Adrenal gland (tissue), 5 donors: ENCODE results near the gene RNU6-9.
"Not testable (repeated sequence)": the region's sequence is repeated elsewhere in the genome, so short reads cannot be mapped to it uniquely, and the experiment has no call there.

Source experiments
- CTCF ChIP-seq, 6 experiments: fragments of 450-650 bp in 4 of 6; fragments of 200-600 bp in 2 of 6; sonication (generic) in 1 of 6; IDR thresholded peaks; 1 replicate in 5 of 6; 2 replicates in 1 of 6; pipeline versions ENCODE4 v1.5.1 to v1.8.0; 2016 to 2021; ENCODE audit warnings: antibody characterized with exemption in 6 of 6, mild to moderate bottlenecking in 2 of 6, moderate library complexity in 1 of 6
- POLR2A ChIP-seq, 2 donors: fragments of 450-650 bp; IDR thresholded peaks; one replicate each; pipeline ENCODE4 v1.6.1; 2017; ENCODE audit warnings: antibody characterized with exemption in 2 of 2, mild to moderate bottlenecking in 2 of 2, moderate library complexity in 1 of 2
- donor health status: DM: no; HTN: no; CAD: no.

DNA sequence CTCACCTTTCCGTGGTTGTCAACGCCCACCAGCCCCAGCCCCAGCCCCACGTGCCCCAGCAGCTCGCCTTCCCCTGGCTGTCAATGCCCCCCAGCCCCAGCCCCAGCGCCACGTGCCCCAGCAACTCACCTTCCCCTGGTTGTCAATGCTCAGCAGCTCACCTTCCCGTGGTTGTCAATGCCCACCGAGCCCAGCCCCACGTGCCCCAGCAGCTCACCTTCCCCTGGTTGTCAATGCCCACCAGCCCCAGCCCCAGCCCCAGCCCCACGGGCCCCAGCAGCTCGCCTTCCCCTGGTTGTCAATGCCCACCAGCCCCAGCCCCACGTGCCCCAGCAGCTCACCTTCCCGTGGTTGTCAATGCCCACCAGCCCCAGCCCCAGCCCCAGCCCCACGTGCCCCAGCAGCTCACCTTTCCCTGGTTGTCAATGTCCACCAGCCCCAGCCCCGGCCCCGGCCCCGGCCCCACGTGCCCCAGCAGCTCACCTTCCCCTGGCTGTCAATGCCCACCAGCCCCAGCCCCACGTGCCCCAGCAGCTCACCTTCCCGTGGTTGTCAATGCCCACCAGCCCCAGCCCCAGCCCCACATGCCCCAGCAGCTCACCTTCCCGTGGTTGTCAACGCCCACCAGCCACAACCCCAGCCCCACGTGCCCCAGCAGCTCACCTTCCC, 15.2 kb upstream of the RNU6-9 start:
- not testable (repeated sequence) for TF ChIP-seq CTCF, POLR2A (IDR thresholded peaks at IDR 0.05)
